ENCODE measurements around the gene UCK2.

The UCK2 gene

DNA sequence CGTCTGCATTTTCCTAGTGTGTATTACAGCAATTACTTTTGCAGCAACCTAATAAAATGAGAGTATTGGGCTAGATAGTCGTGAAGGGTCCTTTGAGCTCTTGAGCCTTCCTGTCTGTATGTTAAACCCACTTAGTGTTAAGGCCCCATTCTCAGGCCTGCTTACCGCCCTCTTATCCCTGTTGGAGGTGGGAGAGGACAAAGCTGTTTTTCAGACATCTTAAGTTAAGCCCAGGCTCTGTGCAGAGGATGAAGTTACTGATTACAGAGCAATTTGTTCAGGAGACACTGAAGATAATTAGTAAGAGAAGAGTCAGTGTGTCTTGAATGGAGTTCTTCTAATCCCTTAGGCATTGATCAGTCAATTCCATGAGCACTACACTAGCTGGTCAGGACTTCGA, 114.6 kb downstream of the UCK2 start:
- DNase-seq (ENCODE audit: low read depth) = no peak

- no peak for DNase-seq (ENCODE audit: low read depth)
These were observed 115.6 kb downstream of the UCK2 start for GRCh38 chr1:165942927-165943597.

GRCh38 chr1:165945911-165946310, 118.5 kb downstream of the UCK2 start:
- DNase-seq (ENCODE audit: low read depth) = no peak

- DNase-seq (ENCODE audit: low read depth) = no peak
These were observed 120.5 kb downstream of the UCK2 start for GRCh38 chr1:165947797-165948455.

DNA sequence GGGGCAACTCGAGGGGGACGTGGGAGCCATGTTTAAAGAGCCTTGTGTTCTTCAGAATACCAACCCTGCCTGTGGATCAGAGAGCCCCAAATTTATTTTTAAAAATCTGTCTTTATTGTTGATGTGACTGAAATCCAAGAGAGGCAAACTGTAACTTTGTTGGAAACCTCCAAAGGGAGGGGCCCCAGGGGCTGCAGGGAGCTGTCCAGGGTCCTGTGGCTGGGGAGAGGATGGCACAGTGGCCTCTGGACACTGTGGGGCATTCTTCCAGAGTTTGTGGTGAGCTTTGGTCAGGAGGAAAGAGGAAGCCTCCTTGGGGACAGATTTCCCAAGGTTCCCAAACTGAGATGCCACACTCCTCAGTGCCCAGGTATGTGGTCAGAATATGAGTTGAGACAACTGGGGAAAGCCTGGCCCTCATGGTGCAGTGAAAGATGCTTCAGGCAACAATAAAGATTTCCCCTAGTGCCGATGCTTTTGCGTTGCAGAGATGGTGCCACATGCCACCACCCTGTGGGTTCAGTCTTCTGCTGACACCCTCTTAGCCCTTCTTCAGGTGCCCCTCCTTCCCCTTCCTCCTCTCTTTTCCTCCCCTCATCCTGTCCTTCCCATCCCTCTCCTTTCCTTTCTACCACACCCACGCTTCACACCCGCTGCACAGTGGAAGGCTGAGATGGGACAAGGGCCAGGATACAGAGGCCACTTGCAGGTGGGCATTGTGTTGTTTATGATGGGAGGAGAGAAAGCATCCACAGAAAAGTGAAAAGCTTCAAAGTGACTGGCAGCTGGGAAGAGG, 122.1 kb downstream of the UCK2 start:
- DNase-seq (ENCODE audit: low read depth) = no peak

DNA sequence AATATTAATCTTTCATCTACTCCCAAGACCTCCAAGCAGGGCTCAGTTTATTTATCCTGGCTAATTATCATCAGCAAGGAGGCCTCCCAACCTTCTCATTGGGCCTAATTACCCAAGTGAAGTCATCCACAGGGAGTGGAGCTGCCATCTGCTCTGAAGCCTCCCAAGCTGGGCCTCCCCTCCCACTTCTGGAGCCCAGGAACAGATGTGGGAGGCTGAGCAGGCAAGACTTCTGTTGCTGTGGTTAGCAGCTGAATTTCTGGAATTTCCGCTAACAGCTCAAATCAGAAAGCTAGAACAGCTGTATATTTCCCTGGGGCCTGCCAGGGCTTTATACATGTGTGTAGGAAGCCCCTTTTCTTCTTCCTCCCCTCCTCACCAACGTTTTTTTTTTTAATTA, 127.5 kb downstream of the UCK2 start:
- DNase-seq (ENCODE audit: low read depth) = no peak

DNA sequence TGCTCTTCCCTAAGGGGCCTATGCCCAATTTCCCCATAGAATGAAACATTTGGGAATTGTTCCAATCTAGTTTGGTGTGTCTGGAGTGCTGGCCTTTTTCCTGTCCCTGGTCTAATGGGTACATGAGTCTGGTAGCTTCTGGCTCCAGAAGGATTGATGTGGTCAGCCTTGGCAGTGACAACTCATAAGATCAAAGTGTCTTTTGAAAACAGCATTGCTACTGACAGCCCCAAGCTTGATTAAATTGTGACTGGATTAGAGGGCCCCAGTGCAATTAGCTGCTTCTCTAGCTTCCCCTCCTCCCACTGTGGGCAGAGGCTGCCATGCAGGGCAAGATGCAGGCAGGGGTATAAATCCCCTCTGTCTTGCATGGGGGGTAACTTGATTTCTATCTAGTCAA, 130.9 kb downstream of the UCK2 start:
- no peak for DNase-seq (ENCODE audit: low read depth)

DNA sequence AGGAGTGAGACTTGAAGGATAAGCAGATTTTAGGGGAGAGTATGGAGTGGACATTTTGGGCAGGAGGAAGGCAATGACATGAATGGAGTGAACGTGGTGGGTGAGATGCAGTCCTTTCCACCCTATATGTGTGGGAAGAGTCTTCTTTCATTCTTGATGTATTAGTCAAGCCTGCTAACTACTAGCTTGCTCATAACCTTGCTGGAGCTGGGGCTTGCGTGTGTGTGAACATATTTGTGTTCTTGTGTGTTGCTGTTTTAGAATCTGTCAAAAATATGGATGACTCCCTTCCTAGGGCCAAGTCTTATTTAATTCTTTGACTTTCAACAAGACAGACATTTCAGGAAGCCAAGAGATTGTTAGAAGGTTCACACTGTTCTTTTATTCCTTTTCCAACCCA, 132.7 kb downstream of the UCK2 start:
- DNase-seq (ENCODE audit: low read depth) = no peak

DNA sequence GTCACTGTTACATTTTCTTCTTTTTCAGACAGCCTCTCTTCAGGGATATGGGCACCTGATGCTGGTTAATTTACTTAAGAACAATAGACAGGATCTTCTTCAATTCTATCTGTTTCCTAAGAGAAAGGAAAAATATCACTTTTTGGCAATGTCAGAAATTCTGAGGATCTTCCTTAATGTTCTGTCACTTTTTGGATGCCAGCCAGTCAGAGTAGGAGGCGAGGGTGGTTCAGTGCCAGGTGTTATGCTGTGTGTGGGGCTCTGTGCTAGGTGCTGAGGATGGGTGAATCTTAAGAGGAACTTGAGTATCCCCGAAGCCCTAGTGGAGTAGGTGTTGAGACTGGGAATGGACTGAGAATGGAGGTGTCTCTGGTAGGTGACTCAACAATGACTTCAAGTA, 133.5 kb downstream of the UCK2 start:
- no peak for DNase-seq (ENCODE audit: low read depth)

All from activated T-cell treated with anti-CD3 and anti-CD28 coated beads for 48 hours (primary cell).